Measurements from ENCODE around the gene SUMO3.

GRCh38 chr21:44771896-44772525 is 45.9 kb downstream of the SUMO3 start:
- TF ChIP-seq, protein P1, sequence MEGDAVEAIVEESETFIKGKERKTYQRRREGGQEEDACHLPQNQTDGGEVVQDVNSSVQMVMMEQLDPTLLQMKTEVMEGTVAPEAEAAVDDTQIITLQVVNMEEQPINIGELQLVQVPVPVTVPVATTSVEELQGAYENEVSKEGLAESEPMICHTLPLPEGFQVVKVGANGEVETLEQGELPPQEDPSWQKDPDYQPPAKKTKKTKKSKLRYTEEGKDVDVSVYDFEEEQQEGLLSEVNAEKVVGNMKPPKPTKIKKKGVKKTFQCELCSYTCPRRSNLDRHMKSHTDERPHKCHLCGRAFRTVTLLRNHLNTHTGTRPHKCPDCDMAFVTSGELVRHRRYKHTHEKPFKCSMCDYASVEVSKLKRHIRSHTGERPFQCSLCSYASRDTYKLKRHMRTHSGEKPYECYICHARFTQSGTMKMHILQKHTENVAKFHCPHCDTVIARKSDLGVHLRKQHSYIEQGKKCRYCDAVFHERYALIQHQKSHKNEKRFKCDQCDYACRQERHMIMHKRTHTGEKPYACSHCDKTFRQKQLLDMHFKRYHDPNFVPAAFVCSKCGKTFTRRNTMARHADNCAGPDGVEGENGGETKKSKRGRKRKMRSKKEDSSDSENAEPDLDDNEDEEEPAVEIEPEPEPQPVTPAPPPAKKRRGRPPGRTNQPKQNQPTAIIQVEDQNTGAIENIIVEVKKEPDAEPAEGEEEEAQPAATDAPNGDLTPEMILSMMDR (IDR thresholded peaks at IDR 0.05; ENCODE audit: insufficient read depth, low read length, poor library complexity, severe bottlenecking) = no peak
- TF ChIP-seq EZH2phosphoT487 (conservative IDR thresholded peaks at IDR 0.05; ENCODE audit: low read length) = no peak
